Stimulated activated CD8-positive, alpha-beta memory T cell treated with anti-CD3 and anti-CD28 coated beads, Interleukin-7, amount 100 ng/mL, for 48 hours (primary cell): ENCODE data around the gene IMPDH1.

Experiments
- DNase-seq, 2 donors: peaks; one replicate each; pipeline ENCODE4 v3.0.0-alpha.2; 2020; ENCODE audit warnings: low read depth in 1 of 2; ENCODE audit errors: extremely low read depth in 1 of 2

The IMPDH1 gene

DNA sequence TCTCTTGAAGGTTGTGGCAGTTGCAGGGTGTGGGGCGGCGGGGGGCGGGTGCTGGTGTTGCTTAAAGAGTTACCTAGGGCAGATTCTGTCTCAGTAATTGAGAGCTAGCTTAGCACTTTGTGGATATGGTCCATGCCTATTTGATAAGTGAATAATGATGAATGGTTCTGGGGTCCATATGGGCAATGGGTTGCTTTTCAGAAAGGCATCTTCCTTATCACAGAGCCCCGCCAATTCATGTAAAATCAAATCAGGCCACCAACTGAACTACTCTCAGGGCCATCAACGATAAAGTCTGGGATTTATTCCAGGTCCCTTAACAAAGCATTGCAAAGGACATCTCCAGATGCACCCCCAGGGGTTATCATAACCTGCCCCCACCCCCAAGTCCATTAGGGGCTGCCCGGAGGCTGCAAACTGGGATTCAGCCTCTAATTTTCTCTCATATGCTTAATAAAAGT lies 46.5 kb downstream of the IMPDH1 start:
- DNase-seq = no peak

DNA sequence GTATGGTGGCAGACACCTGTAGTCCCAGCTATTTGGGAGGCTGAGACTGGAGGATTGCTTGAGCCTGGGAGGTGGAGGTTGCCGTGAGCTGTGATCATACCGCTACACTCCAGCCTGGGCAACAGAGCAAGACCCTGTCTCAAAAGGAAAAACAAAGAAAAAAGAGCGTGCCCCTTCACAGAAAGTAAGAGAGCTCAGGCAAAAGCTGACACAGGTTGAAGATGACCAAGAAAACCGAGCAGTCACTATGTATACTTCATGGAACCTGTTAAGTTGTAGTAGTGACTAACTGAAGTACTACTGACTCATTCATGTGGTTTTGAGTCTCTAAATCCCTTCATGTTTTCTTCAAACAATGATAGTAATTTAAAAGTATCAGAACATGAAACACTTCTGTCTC lies 47.1 kb downstream of the IMPDH1 start:
- DNase-seq = no peak

DNA sequence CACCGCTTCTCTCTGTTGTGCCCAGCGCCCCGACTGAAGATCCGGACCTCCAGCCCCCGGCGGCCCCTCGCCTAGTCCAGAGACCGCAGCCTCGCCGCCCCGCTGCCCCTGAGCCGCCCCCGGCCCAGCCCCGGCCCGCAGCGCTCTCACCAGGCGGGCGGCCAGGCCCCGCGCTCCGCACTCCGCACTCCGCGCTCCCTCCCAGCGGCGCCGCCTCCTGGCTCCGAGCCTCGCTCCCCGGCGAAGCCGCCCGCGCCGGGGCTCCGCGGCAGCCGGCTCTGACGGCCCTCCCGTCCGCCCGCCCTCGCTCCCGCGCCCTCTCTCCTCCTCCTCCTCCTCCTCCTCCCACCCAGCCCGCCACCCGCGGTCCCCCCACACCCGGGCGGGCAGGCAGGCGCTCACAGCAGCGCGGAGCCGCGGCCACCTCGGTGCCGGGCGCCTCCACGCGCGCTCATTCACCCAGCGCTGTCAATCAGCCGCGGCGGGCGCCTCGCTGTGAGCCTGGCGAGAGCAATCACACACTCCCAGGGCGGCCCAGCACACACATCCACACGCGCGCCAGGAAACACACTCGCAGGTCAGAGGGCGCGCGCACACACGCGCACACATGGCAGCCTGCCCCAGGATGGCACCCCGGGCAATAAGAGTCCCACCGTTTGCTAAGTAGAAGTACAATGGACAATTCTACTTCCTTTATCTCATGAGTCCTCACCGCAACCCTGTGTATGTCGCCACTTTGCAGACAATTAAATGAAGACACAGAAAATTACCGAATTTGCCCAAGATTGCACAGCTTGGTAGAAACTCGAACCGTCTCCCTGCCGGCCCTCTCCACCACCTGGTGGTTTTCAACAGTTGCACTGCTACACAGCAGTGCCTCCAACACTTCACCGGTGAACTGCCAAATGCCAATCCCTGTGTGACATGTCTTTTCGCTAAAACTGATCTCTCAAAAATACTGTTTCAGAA lies 48.1 kb downstream of the IMPDH1 start, which contains the start of gene PRRT4:
PRRT4 (minus strand) TSS at position 280 of the 969 bp plus-strand sequence.
- no peak for DNase-seq

DNA sequence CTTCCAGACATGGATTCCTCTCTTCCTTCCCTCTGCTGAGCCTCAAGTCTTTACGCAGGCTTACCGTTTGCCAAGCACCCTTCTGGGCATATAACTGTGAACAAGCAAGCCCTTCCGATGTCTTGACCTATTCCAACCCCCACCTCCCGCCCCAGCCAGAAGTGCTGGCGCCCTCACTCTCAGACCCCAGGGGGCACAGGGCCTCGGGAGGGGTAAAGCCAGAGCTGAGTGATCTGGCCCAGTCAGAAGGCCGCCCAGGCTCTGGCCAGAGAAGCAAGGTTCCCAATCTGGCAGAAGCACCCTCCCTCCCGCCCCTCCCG lies 49.5 kb downstream of the IMPDH1 start:
- no peak for DNase-seq

DNA sequence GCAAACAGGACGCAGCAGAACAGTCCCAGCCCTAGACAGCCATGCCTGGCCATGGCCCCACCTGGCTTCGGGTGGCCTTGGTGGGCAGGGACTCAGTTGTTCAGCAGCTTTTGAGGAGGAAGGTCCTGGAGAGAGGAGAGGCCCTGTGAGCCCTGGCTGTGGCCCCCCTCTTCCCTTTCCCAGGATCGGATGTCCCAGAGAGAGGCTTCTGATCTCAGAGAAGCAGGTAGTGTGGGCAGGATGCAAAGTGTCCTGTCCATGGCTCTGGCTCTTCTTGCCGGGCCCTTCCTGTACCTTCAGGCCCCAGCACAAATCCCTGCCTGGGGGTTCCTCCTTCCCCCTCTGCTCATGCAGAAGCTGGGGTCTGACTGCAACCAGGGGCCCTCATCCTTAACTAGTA lies 49.8 kb downstream of the IMPDH1 start:
- DNase-seq = no peak

DNA sequence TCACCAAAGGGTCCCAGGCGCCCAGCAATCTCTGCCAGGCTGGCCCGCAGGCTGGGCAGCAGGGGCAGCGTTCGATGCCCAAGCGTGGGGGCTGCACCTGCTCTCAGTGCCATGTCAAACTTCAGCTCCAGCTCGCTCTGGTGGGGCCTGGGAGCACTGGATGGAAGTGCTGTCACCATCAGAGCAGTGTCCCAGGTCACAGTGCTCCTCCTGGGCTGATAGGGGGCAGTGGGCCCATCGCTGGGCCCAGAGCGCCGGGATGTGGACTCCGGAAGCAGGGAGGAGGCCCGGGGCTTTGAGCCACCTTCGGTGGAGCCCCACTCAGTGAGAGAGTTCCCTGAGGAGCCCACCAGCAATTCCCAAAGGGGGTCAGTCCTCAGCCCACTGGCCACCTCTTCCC lies 50.4 kb downstream of the IMPDH1 start:
- no peak for DNase-seq

DNA sequence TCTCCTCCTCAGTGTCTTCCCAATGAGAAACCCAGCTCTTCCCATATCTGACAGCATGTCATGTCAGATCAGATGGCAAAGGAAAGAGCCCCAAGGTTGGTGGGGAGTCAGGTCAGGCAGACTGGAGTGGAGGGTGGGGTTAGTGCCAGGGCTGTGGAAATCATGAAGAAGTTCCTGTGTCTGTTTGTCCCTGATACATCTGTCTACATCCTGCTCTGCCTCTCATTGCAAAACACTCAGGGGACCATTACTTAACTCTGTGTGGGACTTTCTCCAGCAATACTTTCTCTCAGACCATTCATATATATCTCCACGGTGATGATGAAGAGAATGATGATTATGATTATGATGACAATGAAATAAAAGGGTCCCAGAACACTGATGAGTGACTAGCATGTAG lies 51.5 kb downstream of the IMPDH1 start:
- no peak for DNase-seq

DNA sequence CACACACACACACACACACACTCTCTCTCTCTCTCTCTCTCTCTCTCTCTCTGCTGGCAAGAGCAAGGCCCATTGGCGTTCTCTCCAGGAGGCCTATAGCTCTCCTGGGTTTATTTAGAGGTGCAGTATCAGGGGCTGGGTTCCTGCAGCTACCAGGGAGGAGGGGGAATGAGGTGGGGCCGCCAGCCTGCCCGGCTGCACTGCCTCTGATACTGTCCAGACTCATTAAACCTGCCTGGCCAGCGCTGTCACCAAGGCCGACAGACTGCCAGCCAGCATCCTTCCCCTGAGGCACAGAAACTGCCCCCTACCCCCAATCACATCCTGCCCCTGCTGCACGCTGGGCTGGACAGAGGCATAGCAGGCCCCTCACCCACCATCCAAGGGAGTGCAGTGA lies 52.6 kb downstream of the IMPDH1 start:
- DNase-seq = no peak

DNA sequence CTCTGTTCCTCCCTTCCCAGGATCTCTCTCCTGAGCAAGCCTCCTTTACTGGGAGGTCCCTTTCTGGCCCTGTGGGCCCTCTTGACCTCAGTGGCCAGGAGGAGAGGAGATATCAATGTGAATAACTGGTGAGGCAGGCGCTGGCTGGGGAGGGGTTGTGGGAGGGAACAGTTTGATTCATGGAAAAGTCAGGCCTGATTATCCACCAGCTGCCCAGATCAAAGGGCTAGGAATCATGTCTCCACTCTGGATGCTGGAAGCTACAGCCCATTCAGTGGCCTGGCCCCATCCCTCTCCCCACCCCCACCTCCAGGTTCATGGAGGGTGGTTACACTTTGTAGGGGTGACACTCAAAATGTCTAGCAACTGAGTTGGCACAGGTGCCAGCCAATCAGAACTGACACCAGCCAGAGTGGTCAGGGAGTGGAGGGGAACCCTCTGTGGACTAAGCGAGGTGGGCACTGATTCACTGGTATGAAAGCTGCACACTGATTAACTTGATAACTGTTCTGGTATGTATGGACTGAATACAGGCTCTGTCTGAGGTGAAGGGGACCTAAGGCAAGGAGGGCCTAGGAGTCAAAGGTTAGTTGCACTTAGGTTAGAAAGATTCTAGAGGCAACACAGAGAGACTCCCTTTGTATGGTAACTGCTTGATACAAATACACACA lies 53.1 kb downstream of the IMPDH1 start:
- no peak for DNase-seq

DNA sequence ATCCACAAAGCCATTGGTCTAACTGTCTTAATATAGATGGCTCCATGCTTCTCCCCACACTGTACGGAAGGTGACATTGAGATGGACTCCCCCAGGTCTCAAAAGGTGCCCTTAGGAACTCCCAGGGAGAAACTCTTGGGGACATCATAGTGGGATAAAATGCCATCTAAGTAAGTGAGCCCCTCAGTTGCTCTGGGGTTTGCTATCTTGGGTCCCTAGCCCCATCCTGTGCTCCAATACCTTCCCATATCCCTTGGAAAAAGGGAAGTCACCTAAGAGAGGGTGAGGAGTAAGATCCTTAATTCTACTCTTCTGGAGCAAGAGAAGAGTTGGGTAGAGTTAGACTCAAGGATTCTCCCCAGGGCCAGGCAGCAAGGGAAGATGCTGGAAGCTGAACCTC lies 56.2 kb downstream of the IMPDH1 start:
- no peak for DNase-seq

DNA sequence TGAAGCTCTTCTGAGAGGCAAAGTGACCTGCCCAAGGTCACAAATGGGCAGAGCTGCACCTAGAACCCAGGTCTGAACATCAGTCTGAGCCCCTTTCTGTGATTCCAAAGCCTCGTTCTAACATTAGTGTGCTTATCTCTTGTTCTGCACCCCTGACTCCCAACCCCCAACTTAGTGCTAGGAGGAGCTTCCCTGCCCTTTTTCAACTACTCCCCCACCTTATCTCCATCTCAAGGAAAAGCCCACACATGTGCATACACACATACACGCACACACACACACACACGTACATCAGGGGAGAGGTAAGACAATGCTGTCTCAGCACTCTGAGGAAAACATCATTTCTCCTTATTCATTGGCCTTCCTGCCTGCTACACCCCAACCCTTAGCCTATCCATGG lies 56.6 kb downstream of the IMPDH1 start:
- DNase-seq = no peak

DNA sequence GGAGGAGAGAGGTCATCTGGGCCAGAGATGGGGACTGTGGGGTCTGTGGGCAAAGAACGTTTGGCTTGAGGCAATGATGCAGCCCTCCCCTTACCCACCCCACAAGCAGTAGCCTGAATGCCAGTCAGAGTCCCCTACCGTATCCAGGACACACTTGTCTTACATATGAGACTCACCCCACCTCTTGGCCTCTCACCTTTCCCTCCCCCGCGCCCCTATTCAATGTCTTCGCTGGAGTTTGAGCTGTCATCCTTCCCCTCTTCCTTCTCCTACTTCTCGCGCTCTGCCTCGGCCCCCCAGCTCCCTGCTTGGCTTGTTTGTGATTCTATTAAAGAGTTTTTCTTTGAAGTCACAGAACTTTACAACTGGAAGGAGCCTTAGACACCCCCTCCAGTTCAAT lies 57.1 kb downstream of the IMPDH1 start:
- DNase-seq = no peak

DNA sequence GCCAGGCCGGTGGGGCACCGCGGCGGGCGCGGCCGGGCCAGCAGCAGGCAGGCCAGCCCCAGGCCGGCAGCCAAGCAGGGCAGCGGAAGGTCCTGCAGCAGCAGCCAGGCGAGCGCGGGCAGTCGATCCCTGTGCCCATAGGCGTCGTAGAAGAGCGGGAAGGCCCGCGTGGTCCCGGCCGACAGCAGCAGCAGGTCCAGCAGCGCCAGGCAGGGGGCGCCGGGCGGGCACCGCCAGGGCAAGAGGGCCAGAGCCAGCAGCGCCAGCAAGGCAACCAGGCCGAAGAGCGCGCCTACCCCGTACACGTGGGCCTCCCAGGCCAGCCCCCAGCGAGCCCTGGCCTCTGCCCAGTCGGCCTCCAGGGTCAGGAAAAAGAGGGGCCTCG lies 57.6 kb downstream of the IMPDH1 start:
- no peak for DNase-seq

DNA sequence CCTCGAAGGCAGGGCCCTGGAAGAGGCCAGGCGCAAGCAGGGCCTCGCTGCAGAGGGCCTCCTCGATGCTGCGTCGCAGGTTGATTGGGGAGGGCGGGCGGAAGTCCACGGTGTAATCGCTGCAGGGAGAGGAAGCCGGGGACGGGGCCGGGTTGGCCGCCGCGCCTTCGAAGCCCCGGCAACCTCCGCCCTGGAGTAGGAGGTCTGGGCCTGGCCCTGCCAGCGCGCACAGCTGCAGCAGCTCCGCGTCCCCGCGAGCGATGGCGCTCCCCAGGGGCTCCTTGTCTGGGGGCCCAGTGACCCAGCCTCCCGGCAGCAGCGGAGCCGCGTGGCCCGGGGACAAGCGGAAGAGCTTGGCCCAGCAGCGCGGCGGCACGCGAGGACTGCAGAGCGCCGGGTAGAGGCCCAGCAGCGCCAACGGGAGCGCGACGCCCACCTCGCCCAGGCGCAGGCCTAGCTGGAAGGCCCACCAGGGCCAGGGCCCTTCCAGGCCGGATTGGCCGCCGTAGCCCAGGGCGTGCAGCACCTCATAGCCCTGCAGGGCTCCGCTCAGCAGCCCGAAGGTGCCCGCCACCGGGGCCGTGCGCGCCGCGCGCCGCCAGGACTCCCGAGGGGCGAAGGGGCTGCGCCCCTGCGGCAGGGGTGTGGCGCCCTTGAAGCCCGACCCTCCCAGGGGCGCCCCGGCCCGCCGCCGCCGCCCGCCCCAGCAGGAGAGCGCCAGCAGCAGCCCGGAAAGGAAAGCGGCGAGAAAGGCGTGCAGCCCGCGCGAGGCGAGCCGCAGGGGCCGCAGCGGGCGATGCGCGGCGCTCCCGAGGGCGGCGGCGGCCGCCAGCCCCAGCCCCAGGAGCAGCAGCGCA lies 58.3 kb downstream of the IMPDH1 start:
- DNase-seq = no peak

DNA sequence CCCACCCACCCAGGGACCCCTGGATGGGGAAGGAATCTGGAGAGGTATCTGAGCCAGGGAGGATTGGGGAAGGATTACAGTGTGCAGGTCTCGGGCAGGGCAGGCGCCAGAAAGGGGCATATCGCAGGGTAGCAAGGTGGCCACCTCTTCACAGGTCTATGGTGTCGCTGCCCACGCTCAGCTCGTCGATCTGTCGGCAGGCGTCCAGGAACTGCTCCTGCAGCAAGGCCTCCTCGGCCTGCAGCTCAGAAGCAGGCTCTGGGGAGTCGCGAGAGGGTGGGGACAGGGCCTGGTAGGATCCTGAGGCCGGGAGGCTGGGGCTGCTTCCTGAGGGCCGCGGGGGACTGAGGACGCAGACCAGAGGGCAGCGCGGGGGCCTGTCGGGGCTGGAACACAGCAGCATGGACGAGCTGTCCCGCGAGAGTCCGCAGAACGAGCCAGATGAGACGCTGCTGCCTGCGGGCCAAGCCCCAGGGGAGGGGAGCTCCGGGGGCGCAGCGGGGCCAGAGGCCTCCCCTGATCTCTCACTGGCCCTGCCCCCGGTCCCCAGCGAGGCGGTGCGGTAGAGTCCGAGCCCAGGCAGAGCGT lies 59.0 kb downstream of the IMPDH1 start:
- no peak for DNase-seq

DNA sequence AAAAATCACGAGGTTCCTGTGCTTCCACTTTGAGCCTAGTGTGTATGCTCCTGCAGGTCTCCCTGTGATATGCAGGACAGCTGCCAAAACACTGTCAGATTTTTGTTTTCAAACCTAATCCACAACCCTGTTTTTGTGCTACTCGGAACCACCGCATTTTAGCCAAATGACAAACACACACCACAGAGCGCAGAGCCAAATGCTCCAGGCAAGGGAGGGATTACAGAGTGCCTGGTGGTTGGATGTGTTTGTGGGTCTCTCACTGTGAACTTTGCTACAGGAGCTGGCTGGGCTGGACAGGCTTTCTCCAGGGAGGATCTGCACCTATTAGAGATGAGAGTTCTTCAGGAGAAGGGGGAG lies 60.3 kb downstream of the IMPDH1 start:
- DNase-seq = no peak

DNA sequence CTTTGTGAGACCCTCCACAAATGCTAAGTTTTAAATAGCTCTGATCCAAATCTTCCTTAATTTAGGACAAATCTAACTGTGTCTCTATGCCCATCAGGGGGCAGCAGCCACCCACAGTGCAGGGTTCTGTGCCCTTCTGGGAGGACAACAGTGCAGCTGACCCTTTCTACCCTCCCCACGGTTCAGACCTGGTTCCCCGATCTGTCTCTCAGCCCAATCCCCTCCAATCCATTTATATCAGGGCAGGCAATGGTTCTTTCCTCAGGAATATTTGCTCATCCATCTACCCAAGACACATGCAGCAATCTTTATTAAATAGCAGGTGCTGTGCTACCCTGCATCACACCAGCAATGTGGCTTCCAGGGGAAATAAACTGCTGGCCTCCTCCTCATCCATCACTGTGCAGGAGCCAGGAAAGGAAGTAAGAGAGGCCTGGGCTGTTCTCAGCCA lies 62.1 kb downstream of the IMPDH1 start:
- DNase-seq = no peak

DNA sequence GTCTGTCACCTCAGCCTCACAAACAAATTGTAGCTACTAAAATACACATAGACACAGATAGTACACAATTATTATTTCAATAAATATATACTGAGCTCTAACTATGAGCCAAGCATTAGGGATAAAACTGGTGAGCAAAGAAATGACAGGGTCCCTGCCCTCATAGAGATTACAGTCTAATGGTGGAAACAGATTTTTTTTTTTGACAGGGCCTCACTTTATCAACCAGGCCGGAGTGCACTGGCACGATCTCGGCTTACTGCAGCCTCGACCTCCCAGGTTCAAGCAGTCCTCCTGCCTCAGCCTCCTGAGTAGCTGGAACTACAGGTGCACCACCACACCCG lies 65.4 kb downstream of the IMPDH1 start:
- no peak for DNase-seq

DNA sequence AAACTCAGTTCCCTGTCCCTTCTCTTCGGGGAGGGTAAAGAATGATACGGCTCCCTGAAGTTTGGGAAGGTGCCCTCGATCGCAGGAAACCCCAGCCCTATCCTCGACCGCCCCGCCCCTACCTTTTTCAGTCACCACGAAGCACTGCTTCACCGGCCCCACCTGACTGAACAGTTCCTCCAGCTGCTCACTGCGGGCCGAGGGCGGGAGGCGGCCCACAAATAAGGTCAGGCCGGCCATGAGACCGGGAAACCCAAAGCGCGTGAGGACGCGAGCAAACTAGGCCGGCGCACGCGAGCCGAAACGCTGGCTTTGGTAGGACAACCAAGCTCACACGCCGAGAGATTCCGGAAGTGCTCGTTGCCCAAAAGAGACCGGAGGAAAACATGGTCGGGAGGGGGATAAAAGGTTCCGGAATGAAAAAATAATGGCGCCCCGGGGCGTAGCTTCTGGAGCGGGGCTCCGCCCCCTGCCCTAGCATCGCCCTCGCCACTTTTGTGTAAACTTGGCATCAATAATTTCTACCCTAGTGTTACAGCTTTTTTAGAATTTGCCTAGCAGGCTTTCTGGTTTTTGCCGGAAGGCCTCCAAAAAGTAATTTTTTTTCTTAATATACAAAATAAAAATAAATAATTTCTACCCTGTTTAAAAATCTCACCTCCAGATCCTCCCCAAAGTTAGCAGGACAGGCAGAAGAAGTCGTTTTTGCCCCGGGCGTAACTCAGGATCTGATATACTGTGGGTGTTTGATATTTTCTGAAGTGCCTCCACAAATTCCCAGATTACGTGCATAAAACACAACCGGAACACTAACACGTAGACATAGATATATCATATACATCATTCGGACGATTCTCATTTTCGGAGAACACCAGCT lies 66.0 kb downstream of the IMPDH1 start, which contains the start of gene RBM28:
RBM28 (minus strand) TSS at position 355 of the 877 bp plus-strand sequence; CDS start at position 240, 115 bp downstream.
- peak; percentile 56 to 73 for DNase-seq
